ENCODE results near the gene CAMK2A. TPM values are rescaled to one million over a fixed set of nuclear protein-coding genes. Genes with fewer than 3 reads are reported as not detected.

Gene CAMK2A
- total and polyA plus RNA-seq, 2 of the 4 experiments (the other 2 are of a cell fraction), result 0.18 to 0.19 TPM

DNA sequence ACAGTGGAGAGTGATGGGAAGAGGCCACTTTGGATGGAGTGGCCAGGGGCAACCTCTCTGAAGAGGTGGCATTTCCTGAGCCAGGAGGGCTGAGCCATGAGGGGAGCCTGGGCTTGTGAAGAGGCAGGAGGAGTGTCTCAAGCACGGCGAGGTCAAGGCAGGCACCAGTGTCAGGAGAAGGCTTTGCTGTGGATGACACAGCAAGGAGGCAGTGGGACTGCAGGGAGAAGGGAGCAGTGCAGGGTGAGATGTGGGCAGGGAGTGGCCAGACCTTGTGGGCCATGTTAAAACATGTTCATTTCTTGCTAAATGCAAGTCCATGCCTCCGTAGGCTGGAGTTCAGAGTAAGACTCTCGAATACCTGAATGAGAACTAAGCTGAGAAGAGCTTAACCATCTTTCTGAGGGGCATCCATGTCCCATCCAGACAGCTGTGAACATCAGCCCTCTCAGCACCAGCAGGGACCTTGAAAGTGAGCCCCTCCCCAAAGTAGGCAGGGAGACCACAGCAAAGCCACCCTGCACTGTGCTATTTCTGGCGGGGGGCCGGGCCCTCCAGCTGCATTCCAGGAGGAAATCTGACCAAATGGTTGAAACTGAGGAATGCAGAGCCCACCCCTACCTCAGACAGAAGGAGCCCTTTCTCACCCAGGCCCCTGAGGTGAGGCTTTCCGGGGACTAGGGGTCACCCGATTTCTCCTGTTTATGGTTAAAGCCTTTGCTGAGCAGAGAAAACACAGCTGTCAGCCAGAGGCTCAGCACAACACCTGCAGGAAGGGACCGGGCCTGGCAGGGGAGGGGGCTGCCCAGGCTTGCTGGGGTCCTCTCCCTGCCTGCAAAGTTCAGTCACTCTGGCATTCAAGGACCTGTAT is 29.3 kb upstream of the CAMK2A start:
- no peak overlapping the region for H3K4me2 ChIP-seq (ENCODE audit: low read depth, low read length)
- BruUV-seq (replicated peaks), result no TSS peak
- no peak for ATAC-seq (ENCODE audit: low read depth)
- H2BK120ac ChIP-seq (ENCODE audit: low read depth, low read length), result peak overlapping the region; percentile 97
- H3K4me1 ChIP-seq (ENCODE audit: control insufficient read depth, insufficient read depth, low read length), result peaks cover 36% of the 10 kb centered on the region
- no peaks in the 10 kb centered on the region for H3K9me3 ChIP-seq (ENCODE audit: control insufficient read depth, insufficient read depth, low read length)
- peaks cover 0 to 8% of the 10 kb centered on the region in 2 experiments; a peak in 2 of 4 replicates for H3K79me1 ChIP-seq (ENCODE audit: low read depth in 1 of 2, low read length in 2 of 2)
- peak overlapping the region; percentile 97 for H2BK5ac ChIP-seq (ENCODE audit: low read depth, low read length, poor library complexity, severe bottlenecking)
- WGBS, 2 experiments (ENCODE audit: extremely low coverage in 2 of 2, insufficient read length in 1 of 2), result 76% methylated on average over 5 of the region's 9 CpGs; no CpG with 5 or more reads in 1 of the 2 experiments
- H2AK5ac ChIP-seq (ENCODE audit: low read depth, low read length), result peak overlapping the region; percentile 99
- no peaks in the 10 kb centered on the region for H3K36me3 ChIP-seq (ENCODE audit: control insufficient read depth, insufficient read depth, low read length)
- no peak for DNase-seq
- H3K9me1 ChIP-seq (ENCODE audit: insufficient read depth, low read length), result peaks cover 42% of the 10 kb centered on the region
- peak overlapping the region; percentile 84 for H3K27ac ChIP-seq (ENCODE audit: insufficient read depth, low read length)
- CTCF ChIA-PET, result interaction anchor here (1.0 to 1.1 kb wide), 3 partner anchors 9 to 101 kb away, joined by 3 to 6 read pairs (median 3); no protein-coding TSS in a partner anchor
- H3K18ac ChIP-seq (ENCODE audit: low read depth, low read length), result peak overlapping the region; percentile 81
- 0 out of 2 replicates have a peak overlapping the region, but pooled peaks have one; percentile 23 for H3K9ac ChIP-seq (ENCODE audit: low read depth, low read length)
- dilution Hi-C loops (cut with HindIII; ENCODE audit: low sequenced_read_pairs, unreplicated experiment) (no loop called here), intact Hi-C loops (cut with micrococcal nuclease) (no loop called here), in situ Hi-C loops (cut with MboI; ENCODE audit: low sequenced_read_pairs) (no loop called here)
- peak overlapping the region; percentile 78 to 94 for H4K8ac ChIP-seq (ENCODE audit: low read depth in 2 of 2, low read length in 2 of 2)
- H2AK9ac ChIP-seq (replicated peaks; ENCODE audit: low read depth, low read length, poor library complexity), result peak overlapping the region; percentile 77
- H3K14ac ChIP-seq (replicated peaks; ENCODE audit: low read depth, low read length), result peak overlapping the region; percentile 95
- H3K27me3 ChIP-seq (ENCODE audit: control insufficient read depth, insufficient read depth, low read length), result no peaks in the 10 kb centered on the region
- no peak overlapping the region for H3K56ac ChIP-seq (ENCODE audit: extremely low read depth, insufficient read depth, low read length)
- peak overlapping the region; percentile 85 for H2AFZ ChIP-seq (replicated peaks; ENCODE audit: low read length, poor library complexity)
- H2BK15ac ChIP-seq (ENCODE audit: low read depth, low read length), result peak overlapping the region; percentile 97
- peak overlapping the region; percentile 91 for H4K91ac ChIP-seq (ENCODE audit: insufficient read depth, low read depth, low read length)
- peak overlapping the region; percentile 97 for H4K5ac ChIP-seq (ENCODE audit: low read depth, low read length)
- POLR2A ChIA-PET (ENCODE audit: unreplicated experiment), result no interaction called here
- H3K23ac ChIP-seq (ENCODE audit: low read depth, low read length), result peak overlapping the region; percentile 83
- TF ChIP-seq MAFK (IDR thresholded peaks at IDR 0.05; ENCODE audit: low read depth, low read length) (no peak), NFE2L2 (IDR thresholded peaks at IDR 0.05; ENCODE audit: low read depth, low read length) (0 out of 2 replicates have a peak, but pooled peaks have one; percentile 5)
- peaks cover 5% of the 10 kb centered on the region; the same call in 1 of the 2 replicates for H4K20me1 ChIP-seq (ENCODE audit: insufficient read depth, low read length)
- peak overlapping the region; percentile 99 for H3K4ac ChIP-seq (ENCODE audit: low read depth, low read length)
- no peak overlapping the region for H3K4me3 ChIP-seq (ENCODE audit: insufficient read depth, low read depth, low read length)
- H2BK20ac ChIP-seq (ENCODE audit: low read depth, low read length), result peak overlapping the region; percentile 88

Data from IMR-90 (cell line).